HEK293T (cell line): ENCODE data around the gene CCDC92.

Experiments used
- BHLHE40 ChIP-seq: fragments of 450-650 bp; IDR thresholded peaks from 2 replicates; pipeline ENCODE4 v1.6.1; 2016; ENCODE audit warnings: mild to moderate bottlenecking, moderate library complexity, borderline replicate concordance
- CTBP1 ChIP-seq: fragments of 450-650 bp; IDR thresholded peaks from 2 replicates; pipeline ENCODE4 v1.6.1; 2016; ENCODE audit warnings: borderline replicate concordance
- FOXK2 ChIP-seq: fragments of 450-650 bp; IDR thresholded peaks from 2 replicates; pipeline ENCODE4 v1.6.1; 2016; ENCODE audit warnings: mild to moderate bottlenecking
- FOXM1 ChIP-seq: fragments of 450-650 bp; IDR thresholded peaks from 2 replicates; pipeline ENCODE4 v1.6.1; 2017; ENCODE audit warnings: mild to moderate bottlenecking, borderline replicate concordance
- PKNOX1 ChIP-seq: fragments of 450-650 bp; IDR thresholded peaks from 2 replicates; pipeline ENCODE4 v1.6.1; 2016
- SP1 ChIP-seq: fragments of 450-650 bp; IDR thresholded peaks from 2 replicates; pipeline ENCODE4 v1.6.1; 2017
- TARDBP ChIP-seq: fragments of 450-650 bp; IDR thresholded peaks from 2 replicates; pipeline ENCODE4 v1.6.1; 2016
- ZNF384 ChIP-seq: fragments of 450-650 bp; IDR thresholded peaks from 2 replicates; pipeline ENCODE4 v1.6.1; 2016

- TF ChIP-seq FOXK2 (no peak), PKNOX1 (no peak), SP1 (no peak), TARDBP (no peak), FOXM1 (no peak), BHLHE40 (no peak), ZNF384 (no peak), CTBP1 (no peak)
Observed at GRCh38 chr12:123958876-123959275, 13.8 kb downstream of the CCDC92 start.
